ENCODE results near the gene QPRT. TPM values are rescaled to one million over a fixed set of nuclear protein-coding genes. Genes with fewer than 3 reads are reported as not detected.

QPRT gene
- total and polyA plus RNA-seq, 2 of the 13 experiments (the other 11 are each of a cell fraction or from before 2014, with no cell fraction given) = 130 to 218 TPM

DNA sequence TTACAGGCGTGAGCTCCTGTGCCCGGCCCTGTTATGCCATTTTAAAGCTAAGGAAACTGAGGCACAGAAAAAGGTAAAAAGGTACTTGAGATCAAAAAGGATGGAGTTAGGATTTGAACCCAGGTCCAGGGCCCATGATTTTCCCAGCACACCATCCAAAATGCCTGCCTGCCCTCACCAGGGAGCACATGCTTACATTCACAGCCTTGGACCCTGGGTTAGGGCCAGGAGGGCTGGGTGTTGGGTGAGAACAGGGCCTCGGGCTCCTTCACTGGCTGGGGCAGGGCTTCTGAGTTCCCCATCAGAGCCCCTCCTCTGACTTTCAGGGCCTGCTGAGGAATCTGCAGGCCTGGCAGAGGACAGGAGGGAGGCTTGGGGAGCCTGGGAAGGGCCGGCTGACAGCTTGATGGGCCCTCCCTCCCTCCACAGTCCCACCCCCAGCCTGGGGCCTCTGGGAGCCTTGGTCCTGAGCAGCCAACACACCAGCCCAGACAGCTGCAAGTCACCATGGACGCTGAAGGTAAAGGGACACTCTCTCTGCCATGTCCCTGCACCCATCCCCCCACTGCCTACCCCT is at the start of gene QPRT (continued):
- TF ChIP-seq MEIS2 (CRISPR knock-in tag; IDR thresholded peaks at IDR 0.05) = peak; percentile 82
- TF ChIP-seq MED8 (CRISPR knock-in tag; IDR thresholded peaks at IDR 0.05; ENCODE audit: insufficient replicate concordance) = no peak
- no peak for TF ChIP-seq NR2F6 (IDR thresholded peaks at IDR 0.05)
- 0 out of 2 replicates have a peak, but pooled peaks have one; percentile 6 for TF ChIP-seq NR2F6 (CRISPR knock-in tag; IDR thresholded peaks at IDR 0.05)
- TF ChIP-seq HMGA1 (CRISPR knock-in tag; conservative IDR thresholded peaks at IDR 0.05) = no peak
- peak; percentile 38 for TF ChIP-seq RBFOX2 (IDR thresholded peaks at IDR 0.05; ENCODE audit: low read depth, low read length)
- TF ChIP-seq THYN1 (CRISPR knock-in tag; IDR thresholded peaks at IDR 0.05; ENCODE audit: borderline replicate concordance, low read depth) = peak; percentile 96; the same call in 1 of the 2 replicates
- TF ChIP-seq, protein P1, sequence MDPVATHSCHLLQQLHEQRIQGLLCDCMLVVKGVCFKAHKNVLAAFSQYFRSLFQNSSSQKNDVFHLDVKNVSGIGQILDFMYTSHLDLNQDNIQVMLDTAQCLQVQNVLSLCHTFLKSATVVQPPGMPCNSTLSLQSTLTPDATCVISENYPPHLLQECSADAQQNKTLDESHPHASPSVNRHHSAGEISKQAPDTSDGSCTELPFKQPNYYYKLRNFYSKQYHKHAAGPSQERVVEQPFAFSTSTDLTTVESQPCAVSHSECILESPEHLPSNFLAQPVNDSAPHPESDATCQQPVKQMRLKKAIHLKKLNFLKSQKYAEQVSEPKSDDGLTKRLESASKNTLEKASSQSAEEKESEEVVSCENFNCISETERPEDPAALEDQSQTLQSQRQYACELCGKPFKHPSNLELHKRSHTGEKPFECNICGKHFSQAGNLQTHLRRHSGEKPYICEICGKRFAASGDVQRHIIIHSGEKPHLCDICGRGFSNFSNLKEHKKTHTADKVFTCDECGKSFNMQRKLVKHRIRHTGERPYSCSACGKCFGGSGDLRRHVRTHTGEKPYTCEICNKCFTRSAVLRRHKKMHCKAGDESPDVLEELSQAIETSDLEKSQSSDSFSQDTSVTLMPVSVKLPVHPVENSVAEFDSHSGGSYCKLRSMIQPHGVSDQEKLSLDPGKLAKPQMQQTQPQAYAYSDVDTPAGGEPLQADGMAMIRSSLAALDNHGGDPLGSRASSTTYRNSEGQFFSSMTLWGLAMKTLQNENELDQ (CRISPR knock-in tag; IDR thresholded peaks at IDR 0.05; ENCODE audit: borderline replicate concordance) = peak; percentile 52; the same call in 1 of the 2 replicates
- TF ChIP-seq, protein P2, sequence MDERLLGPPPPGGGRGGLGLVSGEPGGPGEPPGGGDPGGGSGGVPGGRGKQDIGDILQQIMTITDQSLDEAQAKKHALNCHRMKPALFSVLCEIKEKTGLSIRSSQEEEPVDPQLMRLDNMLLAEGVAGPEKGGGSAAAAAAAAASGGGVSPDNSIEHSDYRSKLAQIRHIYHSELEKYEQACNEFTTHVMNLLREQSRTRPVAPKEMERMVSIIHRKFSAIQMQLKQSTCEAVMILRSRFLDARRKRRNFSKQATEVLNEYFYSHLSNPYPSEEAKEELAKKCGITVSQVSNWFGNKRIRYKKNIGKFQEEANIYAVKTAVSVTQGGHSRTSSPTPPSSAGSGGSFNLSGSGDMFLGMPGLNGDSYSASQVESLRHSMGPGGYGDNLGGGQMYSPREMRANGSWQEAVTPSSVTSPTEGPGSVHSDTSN (CRISPR knock-in tag; IDR thresholded peaks at IDR 0.05) = peak; percentile 64
- 0 out of 2 replicates have a peak, but pooled peaks have one; percentile 22 for TF ChIP-seq SAP130 (CRISPR knock-in tag; IDR thresholded peaks at IDR 0.05; ENCODE audit: low read depth)
- TF ChIP-seq ERF (CRISPR knock-in tag; IDR thresholded peaks at IDR 0.05) = peak; percentile 43; the same call in 1 of the 2 replicates
- TF ChIP-seq TAF15 (IDR thresholded peaks at IDR 0.05; ENCODE audit: low read depth, low read length, poor library complexity, severe bottlenecking) = no peak
- TF ChIP-seq YEATS2 (CRISPR knock-in tag; IDR thresholded peaks at IDR 0.05; ENCODE audit: borderline replicate concordance) = no peak
- TF ChIP-seq REPIN1 (CRISPR knock-in tag; IDR thresholded peaks at IDR 0.05; ENCODE audit: borderline replicate concordance, low read depth) = peak; percentile 16; the same call in 1 of the 2 replicates
- TF ChIP-seq, protein P3, sequence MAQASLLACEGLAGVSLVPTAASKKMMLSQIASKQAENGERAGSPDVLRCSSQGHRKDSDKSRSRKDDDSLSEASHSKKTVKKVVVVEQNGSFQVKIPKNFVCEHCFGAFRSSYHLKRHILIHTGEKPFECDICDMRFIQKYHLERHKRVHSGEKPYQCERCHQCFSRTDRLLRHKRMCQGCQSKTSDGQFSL (CRISPR knock-in tag; IDR thresholded peaks at IDR 0.05) = no peak; the same call in 1 of the 2 replicates
- no peak for TF ChIP-seq ZNF234 (CRISPR knock-in tag; conservative IDR thresholded peaks at IDR 0.05)
- TF ChIP-seq ZNF772 (CRISPR knock-in tag; IDR thresholded peaks at IDR 0.05) = peak; percentile 74
- no peak for TF ChIP-seq NFYC (CRISPR knock-in tag; IDR thresholded peaks at IDR 0.05)
- peak; percentile 41 for TF ChIP-seq TEAD3 (CRISPR knock-in tag; optimal IDR thresholded peaks at IDR 0.05; ENCODE audit: borderline replicate concordance)
- TF ChIP-seq ZNF782 (CRISPR knock-in tag; IDR thresholded peaks at IDR 0.05; ENCODE audit: borderline replicate concordance) = peak; percentile 18; the same call in 1 of the 2 replicates
- TF ChIP-seq ZNF136 (CRISPR knock-in tag; IDR thresholded peaks at IDR 0.05; ENCODE audit: low read depth) = peak; percentile 20; the same call in 1 of the 2 replicates
- TF ChIP-seq CBX5 (CRISPR knock-in tag; IDR thresholded peaks at IDR 0.05; ENCODE audit: borderline replicate concordance) = no peak
- peak; percentile 88 for TF ChIP-seq ZSCAN29 (CRISPR knock-in tag; conservative IDR thresholded peaks at IDR 0.05)
- no peak for TF ChIP-seq JUNB (CRISPR knock-in tag; IDR thresholded peaks at IDR 0.05; ENCODE audit: borderline replicate concordance)
- TF ChIP-seq POLR2G (IDR thresholded peaks at IDR 0.05; ENCODE audit: low read depth, low read length) = peak; percentile 84
- TF ChIP-seq, protein P4, sequence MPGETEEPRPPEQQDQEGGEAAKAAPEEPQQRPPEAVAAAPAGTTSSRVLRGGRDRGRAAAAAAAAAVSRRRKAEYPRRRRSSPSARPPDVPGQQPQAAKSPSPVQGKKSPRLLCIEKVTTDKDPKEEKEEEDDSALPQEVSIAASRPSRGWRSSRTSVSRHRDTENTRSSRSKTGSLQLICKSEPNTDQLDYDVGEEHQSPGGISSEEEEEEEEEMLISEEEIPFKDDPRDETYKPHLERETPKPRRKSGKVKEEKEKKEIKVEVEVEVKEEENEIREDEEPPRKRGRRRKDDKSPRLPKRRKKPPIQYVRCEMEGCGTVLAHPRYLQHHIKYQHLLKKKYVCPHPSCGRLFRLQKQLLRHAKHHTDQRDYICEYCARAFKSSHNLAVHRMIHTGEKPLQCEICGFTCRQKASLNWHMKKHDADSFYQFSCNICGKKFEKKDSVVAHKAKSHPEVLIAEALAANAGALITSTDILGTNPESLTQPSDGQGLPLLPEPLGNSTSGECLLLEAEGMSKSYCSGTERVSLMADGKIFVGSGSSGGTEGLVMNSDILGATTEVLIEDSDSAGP (CRISPR knock-in tag; IDR thresholded peaks at IDR 0.05; ENCODE audit: borderline replicate concordance) = no peak
- no peak for TF ChIP-seq MTF1 (CRISPR knock-in tag; IDR thresholded peaks at IDR 0.05)
